SHP77 (cell line): ENCODE results near the gene ERCC3.
A peak's percentile ranks its signal among the peaks of the same experiment; 100 is the strongest.
"Not testable (repeated sequence)": the region's sequence is repeated elsewhere in the genome, so short reads cannot be mapped to it uniquely, and the experiment has no call there.

ENCODE experiments used
- DNase-seq, 2 experiments: peaks; one replicate each; lab custom pipeline; 2025; lab: John Stamatoyannopoulos, UW

ERCC3 gene

DNA sequence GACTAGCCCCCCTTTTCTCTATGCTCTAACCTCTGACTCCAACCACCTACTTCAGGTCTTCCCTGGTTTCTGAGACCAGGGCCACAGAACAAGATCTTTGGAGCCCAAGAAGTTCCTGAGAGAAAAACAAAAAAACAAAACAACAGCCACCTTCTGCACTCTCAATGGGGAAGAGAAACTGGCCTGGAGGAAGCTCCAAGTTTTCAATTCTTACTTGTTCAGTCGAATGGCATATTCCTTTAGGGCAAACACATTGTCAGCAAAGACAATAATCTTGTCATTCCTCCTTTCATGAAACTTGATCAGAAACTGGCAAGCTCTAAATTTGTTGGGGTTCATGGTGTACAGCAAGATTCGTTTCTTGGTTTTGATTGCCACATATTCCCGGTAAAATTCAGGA is 15.0 kb downstream of the ERCC3 start:
- no peak for DNase-seq

- no peak for DNase-seq
These were observed 16.9 kb downstream of the ERCC3 start for GRCh38 chr2:127277028-127277427.

GRCh38 chr2:127275789-127276188 is 18.2 kb downstream of the ERCC3 start:
- no peak for DNase-seq

- no peak for DNase-seq
These were observed 18.6 kb downstream of the ERCC3 start for GRCh38 chr2:127275356-127275755.

DNA sequence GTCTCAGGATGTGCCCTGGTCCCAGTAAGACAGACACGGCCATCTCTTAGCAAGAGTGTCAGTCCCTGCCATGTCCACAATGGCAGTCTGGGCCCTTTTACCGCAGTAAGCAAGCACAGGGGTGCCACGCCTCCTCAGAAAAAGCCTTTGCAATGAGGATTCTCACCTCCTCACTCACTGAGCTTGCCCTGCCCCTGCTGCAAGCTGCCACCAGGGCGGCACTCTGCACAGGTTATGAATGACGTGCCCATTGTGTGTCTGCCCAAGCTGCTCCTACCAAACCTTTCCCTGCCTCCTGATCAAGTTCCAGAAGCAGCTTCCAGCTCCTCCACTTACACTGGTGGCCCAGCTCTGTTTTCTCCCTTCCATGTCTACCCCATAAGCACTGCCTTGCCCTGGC is 23.3 kb downstream of the ERCC3 start:
- DNase-seq, result no peak

- DNase-seq, result no peak
These were observed 32.0 kb downstream of the ERCC3 start for GRCh38 chr2:127261804-127262406.

DNA sequence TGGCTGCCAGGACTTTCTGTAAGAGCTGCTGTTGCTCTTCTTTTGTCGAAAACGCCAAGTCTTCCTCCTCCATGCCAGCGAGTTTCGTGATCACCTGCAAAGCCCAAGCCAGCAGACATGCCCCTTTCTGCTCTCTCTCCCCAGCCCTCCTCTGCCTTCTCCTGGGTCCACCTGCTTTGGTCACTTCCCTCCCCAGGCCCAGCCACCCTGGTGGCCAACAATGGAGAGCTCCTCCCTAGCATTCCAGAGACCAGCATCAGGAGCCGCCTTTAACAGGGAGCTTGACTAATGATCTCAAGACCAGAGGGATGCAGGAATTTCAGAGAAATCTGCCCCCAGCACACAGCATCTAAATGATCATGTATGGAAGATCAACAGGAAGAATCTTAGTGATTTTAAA is 34.6 kb downstream of the ERCC3 start:
- DNase-seq, result no peak

DNA sequence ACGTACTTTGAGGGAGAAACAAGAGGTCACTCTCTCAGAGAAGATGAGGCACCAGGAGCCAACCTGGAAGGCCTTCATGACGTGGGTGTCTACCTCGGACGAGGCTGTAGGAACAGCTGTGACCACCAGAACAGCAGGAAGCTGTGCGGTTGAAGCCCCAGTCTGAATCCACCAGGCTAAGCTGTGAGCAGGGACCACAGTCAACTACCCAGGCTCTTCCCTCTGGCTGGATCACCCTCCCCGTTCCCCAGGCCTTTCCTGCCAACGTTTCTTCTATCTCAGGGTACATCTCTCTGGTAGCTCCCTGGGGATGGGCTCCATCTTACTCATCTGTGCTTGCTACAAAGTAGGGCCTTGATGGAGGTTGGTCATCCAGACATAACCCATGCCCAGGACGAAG is 37.1 kb downstream of the ERCC3 start:
- DNase-seq, result no peak

- no peak for DNase-seq
These were observed 37.6 kb downstream of the ERCC3 start for GRCh38 chr2:127256381-127256780.

DNA sequence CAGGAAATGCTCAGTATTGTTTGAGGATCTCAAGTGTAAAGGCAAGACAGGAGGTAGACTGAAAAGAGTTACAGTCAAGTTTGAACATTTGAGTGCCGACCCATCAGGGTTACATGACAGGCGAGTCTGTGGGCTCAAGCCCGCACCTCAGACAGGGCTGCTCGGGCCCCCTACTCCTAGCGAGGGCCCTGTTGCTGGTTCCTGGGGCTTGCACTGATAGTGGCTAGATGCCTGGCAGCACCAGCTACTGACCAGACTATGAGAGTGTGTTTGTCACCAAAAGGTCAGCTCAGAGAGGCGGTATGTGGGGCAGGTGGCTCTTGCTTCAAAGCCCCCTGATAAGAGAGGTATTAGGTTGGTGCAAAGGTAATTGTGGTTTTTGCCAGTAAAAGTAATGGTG is 38.2 kb downstream of the ERCC3 start:
- no peak for DNase-seq

DNA sequence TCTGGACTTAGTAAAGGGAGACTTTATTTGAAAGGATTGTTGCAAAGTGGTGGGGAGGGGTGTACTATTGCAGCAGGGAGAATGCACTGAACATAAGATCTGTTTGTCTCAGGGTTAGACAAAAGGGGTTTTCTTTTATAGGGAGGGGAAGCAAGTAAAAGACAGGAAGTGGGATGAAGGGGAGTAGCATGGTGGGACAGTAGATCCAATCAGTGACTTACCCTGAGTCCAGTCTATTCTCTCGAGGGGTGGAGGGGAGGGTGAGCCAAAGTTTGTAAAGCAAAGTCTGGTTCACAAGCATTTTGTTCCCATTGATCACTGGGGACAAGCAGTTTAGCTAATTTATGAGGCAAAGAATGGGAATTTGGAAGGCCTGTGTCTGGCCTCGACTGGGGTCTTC is 38.8 kb downstream of the ERCC3 start:
- no peak for DNase-seq

GRCh38 chr2:127254386-127254981 is 39.5 kb downstream of the ERCC3 start:
- no peak for DNase-seq

DNA sequence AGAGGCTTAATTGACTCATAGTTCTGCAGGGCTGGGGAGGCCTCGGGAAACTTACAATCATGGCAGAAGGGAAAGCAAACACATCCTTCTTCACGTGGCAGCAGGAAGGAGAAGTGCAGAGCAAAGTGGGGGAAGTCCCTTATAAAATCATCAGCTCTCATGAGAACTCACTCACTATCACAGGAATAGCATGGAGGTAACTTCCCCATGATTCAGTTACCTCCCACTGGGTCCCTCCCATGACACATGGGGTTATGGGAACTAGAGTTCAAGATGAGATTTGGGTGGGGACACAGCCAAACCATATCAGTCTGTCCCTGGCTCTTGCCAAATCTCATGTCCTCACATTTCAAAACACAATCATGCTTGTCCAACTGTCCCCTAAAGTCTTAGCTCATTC is 52.8 kb downstream of the ERCC3 start:
- DNase-seq, result not testable (repeated sequence)

- no peak for DNase-seq
These were observed 54.5 kb downstream of the ERCC3 start for GRCh38 chr2:127239395-127239794.

DNA sequence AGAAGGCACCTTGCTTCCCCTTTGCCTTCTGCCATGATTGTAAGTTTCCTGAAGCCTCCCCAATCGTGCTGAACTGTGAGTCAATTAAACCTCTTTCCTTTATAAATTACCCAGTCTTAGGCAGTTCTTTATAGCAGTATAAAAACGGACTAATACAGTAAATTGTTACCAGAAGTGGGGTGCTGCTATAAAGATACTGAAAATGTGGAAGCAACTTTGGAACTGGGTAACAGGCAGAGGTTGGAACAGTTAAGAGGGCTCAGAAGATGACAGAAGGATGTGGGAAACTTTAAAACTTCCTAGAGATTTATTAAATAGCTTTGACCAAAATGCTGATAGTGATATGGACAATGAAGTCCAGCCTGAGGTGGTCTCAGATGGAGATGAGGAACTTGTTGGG is 56.2 kb downstream of the ERCC3 start:
- not testable (repeated sequence) for DNase-seq

- DNase-seq, result no peak
These were observed 58.8 kb downstream of the ERCC3 start for GRCh38 chr2:127235082-127235702.

- no peak for DNase-seq
These were observed 60.2 kb downstream of the ERCC3 start for GRCh38 chr2:127233710-127234109.

- no peak for DNase-seq
These were observed 62.6 kb downstream of the ERCC3 start for GRCh38 chr2:127231130-127231865.

DNA sequence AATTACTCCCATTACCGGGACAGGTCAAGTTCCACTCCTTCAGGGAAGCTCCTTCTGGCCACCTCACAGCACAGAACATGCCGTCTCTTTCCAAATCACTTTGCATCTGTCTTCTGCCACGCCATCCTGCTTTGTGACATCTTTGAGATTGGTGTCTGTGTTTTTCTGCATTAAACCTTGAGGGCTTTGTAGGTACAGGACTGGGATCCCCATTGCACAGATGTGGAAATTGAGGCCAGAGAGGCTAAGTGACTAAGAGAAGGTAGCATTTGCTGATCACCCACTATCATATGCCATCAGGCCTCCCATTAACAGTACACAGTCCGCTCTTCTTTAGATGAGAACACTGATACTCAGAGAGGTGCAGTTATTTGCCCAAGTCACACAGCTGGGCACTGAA is 64.4 kb downstream of the ERCC3 start:
- no peak for DNase-seq

DNA sequence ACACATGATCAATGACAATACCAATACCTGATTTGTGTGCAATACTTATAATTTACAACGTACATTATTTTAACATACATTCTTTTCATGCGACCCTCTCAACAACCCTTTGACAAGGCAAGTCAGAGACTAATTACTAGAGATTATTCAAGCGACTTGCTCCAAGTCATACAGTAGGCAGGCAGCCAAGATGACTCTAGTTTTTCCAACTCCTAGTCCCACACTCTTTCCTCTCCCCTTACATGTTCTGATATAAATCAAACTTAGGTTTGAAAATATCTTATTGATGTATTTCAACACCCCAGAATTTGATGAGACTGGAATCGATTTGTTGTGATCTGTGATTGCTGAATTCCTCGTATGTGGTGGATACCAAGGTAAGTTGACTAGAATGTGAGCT is 65.8 kb downstream of the ERCC3 start:
- no peak for DNase-seq

- not testable (repeated sequence) for DNase-seq
These were observed 66.7 kb downstream of the ERCC3 start for GRCh38 chr2:127227264-127227660.

DNA sequence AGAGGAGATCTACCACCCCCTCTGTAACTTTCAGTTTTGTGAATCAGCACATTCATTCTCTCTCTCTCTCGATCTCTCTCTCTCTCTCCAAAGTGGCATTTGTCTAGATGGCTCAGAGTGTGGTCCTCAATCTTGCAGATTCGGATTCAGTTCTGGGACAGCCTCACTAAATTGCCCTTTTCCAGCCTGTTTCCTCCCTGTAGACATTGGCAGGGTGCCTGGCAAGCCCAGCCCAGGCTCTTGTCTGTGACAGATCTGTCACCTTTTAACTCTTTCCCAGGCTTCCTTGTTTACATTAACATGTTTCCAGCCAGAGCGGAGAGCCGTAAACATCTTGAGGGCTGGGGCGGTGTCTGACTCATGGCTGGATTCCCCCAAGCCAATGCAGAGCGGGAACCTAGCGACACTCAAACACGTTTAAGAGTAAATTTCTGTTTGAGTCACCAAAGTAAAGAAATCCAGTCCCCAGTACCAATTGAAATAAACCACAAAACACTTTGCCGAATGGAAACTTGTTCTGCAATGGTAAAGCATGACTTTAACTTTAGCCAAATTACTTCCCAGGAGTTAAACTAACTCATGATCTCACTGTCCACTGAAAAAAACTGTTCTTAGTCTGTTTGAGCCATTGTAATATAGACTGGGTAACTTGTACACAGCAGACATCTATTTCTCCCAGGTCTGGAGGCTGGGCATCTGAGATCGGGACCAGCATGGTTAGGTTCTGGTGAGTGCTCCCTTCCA is 67.3 kb downstream of the ERCC3 start:
- DNase-seq, result peak; percentile 28 to 49
